HG03520 (cell line): ENCODE results near the gene COL16A1.

Source experiments
- ATAC-seq: cut with Tn5 transposase; IDR thresholded peaks from one replicate; pipeline ENCODE4 v1.9.1; 2021; ENCODE audit warnings: mild to moderate bottlenecking, moderate library complexity; ENCODE audit not compliant: unreplicated experiment

Gene COL16A1

DNA sequence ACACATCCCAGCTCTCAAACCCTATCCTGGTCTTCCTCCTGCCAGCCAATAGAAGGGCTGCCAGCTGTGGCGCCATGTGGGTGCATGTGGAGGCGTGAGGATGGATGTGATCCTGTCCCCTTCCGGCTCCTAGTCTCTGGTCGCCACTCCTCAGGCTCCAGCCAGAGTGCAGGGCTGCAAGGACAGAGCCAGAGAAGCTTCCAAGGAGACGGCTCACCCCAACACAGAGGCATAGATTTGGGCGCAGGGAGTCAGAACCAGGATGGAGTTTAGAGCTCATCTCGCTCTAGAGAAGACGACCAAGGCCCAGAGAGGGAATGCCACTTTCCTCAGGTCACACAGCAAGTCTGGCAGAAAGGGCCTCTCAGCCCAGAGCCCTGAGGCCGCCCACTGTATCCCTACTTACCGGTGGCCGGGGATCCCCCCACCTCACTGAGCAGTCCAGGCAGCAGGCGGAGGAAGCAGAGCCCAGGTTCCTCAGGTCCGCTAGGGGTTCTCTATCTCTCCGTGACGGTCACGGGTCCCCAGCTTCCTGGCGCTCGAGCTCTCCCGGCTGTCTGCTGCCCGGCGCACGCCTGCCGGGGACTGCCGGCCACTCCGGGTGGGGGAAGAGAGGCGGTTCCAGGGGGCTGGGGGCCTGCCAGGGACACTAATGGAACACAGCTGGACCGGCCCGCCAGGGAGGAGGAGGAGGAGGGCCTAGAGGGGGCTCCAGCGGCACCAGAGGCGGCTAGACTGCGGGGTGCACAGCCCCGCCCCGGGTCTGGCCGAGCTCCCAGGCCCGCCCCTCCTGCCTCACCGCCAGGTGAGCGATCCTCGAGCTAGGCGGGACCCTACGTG is at the start of gene COL16A1:
Gene COL16A1 (minus strand): TSS at position 587 of the 840 bp plus-strand sequence. CDS start 1,824 bp downstream, outside the sequence.
- no peak for ATAC-seq

DNA sequence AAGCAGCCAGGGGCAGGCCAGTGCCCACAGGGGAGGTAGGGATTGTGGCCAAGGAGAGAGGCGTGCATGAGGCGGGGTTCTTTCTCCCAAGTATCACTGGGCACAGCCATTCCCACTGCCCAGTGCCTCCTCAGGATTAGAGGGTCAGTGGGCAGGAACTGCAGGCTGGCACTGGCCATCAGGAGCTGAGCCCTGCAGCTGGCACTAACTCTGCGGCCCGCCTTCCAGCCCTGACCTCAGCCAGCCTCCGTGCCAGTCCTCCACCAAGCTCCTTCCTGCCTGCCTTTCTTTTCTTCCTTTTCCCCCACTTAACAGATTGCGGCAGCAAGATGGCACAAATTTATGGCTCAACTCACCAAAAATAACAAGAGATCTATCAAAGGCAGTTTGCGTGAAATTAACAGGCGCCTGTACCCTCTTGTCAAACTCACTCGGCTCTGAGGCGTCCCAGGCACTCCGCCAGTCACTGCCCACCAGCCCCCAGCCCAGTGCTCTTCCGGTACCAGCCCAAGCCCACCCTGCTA is 49.2 kb upstream of the COL16A1 start:
- no peak for ATAC-seq

DNA sequence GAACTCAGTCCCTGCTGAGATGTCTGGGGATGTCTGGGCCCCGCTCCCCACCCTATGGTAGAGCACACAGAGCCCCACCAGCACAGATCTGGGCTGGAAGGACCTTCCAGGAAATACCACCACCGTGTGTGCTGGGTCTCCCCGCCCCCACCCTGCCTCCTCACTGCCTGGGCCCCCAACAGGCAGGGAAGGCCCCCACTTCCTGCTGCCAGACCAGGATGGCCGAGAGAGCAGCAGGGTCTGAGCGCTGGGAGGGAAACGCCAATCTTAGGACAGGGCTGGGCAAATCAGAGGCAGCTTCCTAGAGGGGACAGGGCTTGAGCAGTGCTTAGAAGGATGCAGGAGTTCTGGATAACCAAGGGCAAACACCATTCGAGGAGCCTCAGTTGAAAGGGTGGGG is 48.4 kb upstream of the COL16A1 start:
- ATAC-seq = no peak

DNA sequence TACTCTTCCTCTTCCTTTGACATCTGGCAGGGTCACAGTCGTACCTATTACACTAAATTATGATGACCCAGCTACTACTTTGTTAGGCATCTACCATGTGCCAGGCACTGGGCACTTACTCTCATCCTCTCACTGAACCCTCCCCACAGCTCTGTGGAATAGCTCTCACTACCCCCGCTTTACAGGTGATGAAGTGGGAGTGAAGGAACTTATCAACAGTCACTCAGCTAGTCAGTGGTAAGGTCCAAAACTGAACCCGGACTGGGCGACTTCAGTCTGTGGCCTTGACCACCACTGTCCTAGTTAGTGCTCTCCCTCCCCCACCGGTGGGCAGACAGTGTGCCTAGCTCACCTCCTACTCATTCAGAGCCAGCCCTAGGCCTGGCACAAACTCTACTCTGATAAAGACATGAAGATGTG is 48.0 kb upstream of the COL16A1 start:
- no peak for ATAC-seq

DNA sequence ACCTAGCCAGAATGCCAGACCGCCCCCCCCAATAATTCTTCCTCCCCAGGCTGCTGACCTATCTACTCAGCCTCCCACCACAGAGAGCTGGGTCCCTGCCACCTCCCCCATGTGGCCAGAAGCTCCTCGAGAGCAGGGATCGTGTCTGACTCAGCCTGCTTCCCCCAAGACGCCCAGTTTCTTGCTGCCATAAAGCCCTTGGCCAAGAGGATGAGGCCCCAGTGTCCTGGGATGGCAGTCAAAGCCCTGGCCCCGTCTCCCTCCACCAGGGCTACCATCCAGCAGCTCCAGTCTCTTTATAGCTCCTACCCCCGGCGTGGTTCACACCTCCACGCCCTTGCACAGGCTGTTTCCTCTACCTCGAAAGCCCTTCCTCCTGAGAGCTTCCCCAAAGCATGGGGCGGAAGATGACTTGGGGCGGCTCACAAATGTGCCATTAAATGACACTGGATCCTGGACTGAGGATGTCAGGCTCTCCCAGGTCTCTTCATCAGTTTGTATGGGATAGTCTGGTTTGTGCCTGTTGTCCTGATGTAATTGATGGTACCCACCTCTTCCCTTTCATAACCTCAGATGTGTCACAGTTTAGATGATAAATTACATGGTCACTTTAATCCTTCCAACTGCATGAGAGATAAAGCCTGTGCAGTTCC is 47.2 kb upstream of the COL16A1 start:
- ATAC-seq = no peak

DNA sequence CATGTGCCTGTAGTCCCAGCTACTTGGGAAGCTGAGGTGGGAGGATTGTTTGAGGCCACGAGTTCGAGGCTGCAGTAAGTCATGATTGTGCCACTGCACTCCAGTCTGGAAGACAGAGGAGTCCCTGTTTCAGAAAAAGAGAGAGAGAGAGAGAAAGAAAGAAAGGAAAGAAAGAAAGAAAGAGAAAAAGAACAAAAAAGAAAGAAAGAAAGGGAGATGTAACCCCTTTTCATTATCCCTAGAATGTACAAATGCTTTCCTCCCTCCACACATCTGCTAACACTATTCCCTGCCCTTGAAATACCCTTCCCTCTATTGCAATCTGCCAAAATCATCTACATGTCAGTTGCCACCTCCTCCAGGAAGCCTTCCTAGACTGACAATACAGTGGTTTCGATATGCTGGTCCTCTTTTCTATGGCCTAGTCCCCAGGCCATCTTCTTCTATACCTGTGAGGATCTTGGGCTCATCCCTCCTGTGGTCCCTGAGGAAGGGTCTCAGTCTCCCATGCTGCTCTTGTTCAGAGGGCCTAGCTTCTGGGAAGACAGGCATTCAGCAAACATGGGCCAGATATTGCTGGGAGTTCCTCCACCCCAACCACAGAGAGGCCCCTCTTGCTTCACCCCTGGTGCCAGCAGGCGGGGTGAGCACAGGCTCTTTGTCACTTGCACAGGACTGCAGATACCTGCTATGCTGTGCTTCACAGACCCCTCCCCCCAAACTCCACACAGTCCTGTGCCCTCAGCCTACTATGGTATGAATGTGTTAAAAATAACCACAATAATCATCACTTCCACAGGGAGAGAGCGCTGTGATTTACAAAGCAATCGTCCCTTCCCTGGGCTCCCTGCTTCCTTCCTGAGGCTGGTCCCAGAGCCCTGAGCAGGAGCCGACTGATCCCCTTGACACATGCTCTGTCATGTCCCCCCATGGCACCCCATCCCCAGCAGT is 46.2 kb upstream of the COL16A1 start:
- no peak for ATAC-seq

DNA sequence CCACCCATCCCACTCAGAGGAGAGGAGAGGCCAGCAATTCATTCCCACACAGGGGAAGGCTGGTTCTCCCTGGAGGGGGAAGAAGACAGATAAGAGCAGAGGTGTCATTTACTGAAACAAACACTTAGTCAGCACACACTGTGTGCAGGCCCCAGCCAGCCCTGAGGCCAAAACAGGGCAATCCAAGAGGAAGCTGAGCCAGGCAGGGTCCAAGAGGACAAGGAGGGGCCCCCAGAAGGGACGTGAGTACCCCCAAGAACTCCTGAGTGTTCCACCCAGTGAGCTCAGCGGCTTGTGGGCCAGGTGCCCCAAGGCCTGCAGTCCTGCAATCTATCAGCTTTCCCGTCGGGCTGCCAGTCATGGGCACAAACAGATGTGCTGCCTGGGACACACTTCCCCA is 44.5 kb upstream of the COL16A1 start:
- ATAC-seq = no peak

DNA sequence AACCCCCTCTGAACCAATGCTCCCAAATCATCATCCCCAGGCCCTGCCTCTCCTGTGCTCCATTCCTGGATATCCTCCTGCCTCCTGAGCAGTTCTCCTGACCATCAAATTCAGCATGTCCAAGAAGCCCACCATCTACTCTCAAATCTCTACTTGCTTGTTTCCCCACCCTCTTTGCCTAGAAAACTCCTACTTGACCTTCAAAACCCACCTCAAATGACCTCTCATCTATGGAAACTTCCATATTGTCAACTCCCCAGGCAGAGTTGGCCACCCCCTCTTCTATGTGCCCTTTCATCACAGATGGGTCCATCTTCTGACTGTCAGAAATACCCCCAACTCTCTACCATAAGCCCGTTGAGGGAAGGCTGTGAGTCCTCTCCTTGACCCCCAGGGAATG is 43.5 kb upstream of the COL16A1 start:
- no peak for ATAC-seq

DNA sequence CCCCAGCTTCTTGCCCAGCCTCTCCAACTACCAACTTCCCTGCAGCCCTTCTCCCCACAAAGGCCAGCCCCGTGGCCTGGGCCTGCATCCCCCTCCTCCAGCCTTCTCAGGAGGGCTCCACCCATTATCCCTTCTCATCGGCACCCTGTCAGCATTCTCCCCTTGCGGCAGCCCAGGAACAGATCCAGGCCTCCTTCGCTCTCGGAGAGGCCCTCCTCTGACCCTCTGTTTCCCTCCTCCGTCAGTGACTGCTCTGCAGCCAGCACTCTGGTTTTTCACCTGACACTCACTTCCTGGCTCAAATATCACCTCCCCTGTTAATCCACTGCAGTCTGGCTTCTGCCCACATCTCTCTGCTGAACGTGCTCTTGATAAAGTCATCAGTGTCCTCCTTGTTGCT is 42.9 kb upstream of the COL16A1 start:
- no peak for ATAC-seq

DNA sequence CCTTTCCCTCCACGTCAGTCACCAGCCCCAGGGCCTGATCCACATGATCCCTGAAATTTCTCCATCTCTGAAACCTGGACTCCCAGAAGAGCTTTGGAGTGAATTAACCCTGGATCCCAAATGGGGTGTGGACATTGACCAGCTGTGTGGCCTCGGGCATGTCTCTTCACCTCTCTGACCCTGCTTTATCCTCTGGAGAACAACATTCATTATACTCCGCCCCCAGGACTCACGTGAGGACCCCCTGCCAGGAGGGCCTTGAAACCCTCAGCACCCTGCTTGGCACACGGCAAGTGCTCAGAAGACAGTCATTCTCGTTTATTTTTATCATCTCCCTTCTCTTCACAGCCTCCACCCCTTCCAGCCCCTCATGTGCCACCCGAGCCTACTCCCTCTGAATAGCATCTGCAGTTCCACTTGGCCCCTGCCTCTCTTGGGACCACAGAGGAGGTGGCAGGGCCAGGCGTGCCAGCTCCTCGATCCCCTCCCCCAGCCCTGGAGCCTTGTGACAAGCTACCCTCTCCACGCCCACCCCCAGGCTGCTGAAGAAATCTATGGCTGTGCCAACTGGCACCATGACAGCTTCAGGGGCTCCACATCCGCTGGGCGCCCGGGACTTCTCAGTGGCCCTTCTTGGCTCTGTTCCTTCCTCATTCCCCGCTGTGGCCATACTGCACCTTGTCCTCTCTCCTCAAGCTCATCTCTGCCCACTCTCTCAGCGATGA is 42.3 kb upstream of the COL16A1 start:
- ATAC-seq = no peak

DNA sequence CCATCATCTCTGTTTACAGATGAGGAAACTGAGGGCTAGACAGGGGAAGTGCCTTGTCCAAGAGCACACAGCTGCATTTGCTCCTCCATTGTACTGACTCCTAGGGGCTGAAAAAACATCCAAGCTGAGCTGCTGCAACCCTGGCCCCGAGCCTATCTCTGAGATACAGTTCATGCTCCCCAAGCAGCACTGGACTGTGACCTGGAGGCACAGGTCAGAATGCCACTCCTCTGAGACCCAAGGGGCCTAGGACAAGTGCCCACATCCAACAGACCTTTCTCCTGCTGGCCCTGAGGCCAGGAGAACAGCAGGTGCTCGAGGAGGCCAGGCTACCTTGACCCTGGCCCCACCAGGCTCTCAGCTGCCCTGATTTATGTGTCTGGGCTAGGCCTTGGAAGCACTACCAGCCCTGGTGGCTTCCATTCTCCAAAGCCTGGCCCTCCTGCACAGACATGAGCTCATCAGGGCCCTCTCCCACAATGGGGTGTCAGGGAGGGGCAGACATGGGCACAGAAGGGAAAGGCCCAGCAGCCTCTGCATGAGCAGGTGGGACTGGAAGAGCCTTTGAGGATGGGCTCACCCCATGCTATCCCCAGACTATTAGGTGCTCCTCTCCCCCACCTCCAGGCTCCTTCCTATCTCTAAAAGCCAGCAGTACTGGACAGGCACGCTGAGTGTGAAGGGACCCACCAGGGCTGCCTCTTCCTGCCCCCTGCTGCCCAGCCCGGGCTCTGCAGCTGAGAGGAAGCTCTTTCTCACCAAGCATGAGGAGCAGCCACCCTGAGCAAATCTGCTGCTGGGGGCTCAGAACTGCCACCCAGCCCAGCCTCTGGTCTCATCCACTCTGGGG is 41.5 kb upstream of the COL16A1 start:
- no peak for ATAC-seq

DNA sequence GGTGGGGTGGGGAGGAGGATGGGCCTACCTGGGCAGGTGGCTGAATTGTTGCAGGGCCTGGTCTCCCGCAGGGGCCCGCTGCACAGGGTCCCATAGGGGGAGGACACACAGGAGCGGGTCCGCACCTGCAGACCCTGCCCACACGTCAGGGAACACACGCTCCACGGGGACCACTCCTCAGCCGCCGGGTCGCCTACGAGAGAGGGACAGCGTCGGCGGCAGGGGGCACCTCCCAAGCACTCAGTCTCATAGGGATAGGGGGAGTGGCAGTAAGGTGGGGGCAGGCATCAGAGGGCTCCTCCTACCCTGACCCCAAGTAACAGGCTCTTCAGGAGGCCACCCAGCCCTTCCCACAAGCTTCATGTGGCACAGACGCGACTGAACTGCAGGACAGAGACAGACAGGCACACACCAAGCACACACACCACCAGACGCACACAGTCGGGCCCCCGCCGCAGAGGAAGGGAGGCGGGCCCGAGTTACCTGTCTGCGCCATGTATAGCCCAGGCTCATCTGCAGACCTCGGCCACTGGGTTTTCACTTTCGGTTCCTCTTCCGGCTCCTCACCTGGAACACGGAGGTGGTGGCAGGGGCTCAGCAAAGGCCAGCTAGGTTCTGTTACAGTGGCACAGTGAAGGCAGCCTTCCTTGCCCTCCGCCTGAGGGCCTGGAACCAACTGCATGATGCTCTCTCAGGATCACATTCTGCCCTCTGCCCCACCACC is 40.5 kb upstream of the COL16A1 start:
- ATAC-seq = peak; percentile 56

DNA sequence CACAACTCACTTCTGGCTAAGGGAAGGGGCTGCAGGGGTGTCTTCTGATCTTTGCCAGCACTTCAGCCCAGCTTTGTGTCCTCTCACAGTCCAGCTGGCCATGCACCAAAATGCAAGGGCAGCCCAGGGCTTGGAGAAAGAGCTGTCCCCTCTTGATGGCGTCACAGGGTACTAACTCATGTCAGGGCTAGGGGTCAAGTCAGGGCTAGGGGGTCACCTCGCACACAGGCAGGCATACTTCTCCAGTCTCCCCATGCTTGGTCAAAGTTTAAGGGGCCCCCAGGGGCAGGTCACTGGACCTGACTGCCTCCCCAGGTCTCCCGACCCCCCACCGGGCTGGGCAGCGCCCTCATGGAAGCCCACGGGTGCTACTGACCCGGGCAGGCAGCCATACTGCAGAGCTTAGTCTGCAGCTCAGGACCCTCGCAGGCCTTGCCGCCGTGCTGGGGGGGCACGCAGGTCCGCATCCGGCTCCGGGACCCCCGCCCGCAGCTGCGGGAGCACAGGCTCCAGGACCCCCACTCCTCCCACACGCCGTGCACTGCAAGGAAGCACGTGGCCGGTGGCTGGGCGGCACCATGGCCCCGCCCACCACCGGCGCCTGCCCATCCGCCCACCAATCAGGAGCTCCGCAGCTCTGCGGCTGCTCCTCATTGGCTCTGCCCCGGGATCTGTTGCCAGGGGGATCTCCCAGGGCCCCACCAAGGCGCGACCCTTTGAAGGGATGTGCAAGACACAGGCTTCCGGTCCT is 38.8 kb upstream of the COL16A1 start:
- ATAC-seq = no peak

DNA sequence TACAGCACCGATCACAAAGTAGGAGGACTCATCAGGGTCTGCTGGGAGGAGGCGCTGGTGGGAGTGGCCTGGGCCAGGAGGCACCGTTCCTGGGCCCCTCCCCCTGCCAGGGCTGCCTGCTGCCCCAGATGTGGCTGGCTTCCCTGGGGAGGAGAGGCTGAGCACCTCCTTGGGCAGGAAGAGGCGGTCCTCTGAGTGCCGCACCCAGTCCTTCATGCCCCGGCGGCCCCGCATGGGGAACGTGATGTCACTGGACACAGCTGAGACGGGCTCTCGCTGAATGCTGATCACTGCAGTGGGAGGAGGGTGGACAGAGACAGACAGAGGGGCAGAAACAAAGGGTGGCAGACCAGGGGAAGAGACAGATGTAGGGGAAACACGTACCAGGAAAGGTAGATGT is 35.5 kb upstream of the COL16A1 start:
- ATAC-seq = no peak

DNA sequence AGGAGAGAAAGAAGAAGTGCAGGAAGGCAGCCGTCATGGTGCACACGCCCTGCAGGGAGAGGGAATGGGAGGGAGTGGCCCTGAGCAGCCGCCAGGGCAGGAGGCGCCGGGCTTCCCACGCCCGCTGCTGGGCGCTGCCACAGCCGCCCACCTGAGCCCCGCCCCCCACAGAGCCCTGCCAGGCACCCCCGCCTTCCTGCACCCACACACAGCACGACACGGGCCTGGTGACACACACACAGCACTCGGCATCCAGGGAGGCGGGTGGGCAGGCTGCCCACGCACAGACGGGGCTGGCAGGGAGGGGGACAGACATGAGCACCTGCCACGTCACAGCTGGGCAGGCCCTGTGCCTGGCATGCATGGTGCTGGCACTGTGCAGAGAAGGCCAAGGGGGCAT is 32.9 kb upstream of the COL16A1 start:
- no peak for ATAC-seq

DNA sequence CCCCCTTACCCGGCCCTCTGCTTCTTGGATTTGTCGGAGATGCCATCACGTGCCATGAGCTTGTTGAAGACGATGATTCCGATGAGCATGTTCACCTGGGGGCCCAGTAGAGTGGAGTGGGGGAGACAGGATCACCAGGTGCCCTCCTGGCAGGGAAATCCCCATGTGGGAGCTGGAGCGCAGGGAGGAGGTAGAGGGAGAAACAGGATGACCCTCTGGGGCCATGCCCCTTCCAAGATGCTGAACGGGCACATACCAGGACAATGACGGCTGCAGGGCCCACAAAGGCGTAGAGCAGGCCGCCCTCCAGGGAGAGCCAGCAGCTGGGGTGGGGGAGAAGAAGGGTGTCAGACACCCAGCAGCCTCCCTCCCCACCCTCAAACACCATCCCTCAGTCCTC is 31.8 kb upstream of the COL16A1 start:
- no peak for ATAC-seq

DNA sequence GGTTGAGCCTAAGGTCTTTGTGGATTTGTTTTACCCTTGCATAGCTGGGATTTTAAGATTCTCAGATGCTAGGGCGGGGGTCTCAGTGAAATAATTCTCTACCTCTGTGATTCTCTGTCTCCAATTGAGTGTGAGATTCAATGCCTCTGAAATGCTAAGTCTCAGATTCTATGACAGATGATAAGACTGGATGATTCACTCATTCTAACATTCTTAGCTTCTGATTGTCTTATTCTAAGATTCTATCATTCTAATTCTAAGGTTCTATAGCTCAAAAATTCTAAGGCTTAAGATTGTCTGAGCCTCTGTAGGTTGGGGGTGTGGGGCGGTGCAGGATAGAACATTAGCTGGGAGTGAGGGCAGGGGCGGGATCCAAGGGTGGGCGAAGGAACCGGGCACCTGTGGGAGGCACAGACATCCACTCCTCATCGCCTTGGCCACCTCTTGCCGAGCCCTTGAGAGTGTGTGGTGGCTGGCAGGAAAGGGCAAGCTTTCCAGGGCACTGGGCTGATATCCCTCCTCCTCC is 30.8 kb upstream of the COL16A1 start:
- ATAC-seq = no peak
